Endothelial cell of umbilical vein (primary cell): ENCODE data around the gene TEDC1. TPM values are rescaled to one million over a fixed set of nuclear protein-coding genes. Genes with fewer than 3 reads are reported as not detected.

Experiments used
- BruUV-seq: library from RNA; stranded (reverse); fragments of 400-500 nt; replicated peaks from 2 replicates; lab custom pipeline; 2021; lab: Mats Ljungman, UMichigan
- CTCF ChIA-PET: fragments of 300-600, 350-600 bp; sonication (Branson Sonifier 250); formaldehyde crosslinking; loops from one replicate; lab custom pipeline; 2021; ENCODE audit warnings: antibody characterized with exemption, inconsistent platforms; lab: Charles Lee
- POLR2A ChIA-PET: fragments of 300-600, 350-600 bp; sonication (Branson Sonifier 250); formaldehyde crosslinking; loops from one replicate; lab custom pipeline; 2021; ENCODE audit warnings: antibody characterized with exemption, inconsistent platforms; lab: Charles Lee
- DNase-seq: peaks from one replicate; pipeline ENCODE4 v3.0.0-alpha.2; 2011; ENCODE audit warnings: low read depth, low spot score
- FAIRE-seq: peaks from 2 replicates; lab custom pipeline; 2011; peaks lifted over from hg19 to GRCh38; lab: Jason Lieb, UNC
- H2AFZ ChIP-seq: 2 replicates; pipeline ENCODE4 v1.6.0; 2012; ENCODE audit warnings: low read depth, low read length, control low read depth, inconsistent platforms
- H3K27ac ChIP-seq: 2 replicates; pipeline ENCODE4 v1.5.1; 2011; ENCODE audit warnings: low read depth, mild to moderate bottlenecking, control low read depth, low read length, moderate library complexity; ENCODE audit not compliant: insufficient read depth
- H3K27me3 ChIP-seq, 2 experiments: 2 replicates each; pipeline versions ENCODE4 v1.6.0 to v1.6.1; 2011; ENCODE audit warnings: low read length in 2 of 2, mixed read lengths in 1 of 2; ENCODE audit not compliant: control insufficient read depth in 2 of 2, insufficient read depth in 2 of 2
- H3K36me3 ChIP-seq, 2 experiments: 2 replicates in 1 of 2; 3 replicates in 1 of 2; pipeline ENCODE4 v1.5.1; 2011; ENCODE audit warnings: low read length in 2 of 2, mild to moderate bottlenecking in 1 of 2, moderate library complexity in 1 of 2; ENCODE audit not compliant: control insufficient read depth in 2 of 2, insufficient read depth in 2 of 2; ENCODE audit errors: extremely low read depth in 1 of 2
- H3K4me1 ChIP-seq: 3 replicates; pipeline ENCODE4 v1.5.1; 2011; ENCODE audit warnings: mild to moderate bottlenecking, low read length; ENCODE audit not compliant: control insufficient read depth, insufficient read depth; ENCODE audit errors: extremely low read depth
- H3K4me2 ChIP-seq: 2 replicates; pipeline ENCODE4 v1.6.1; 2011; ENCODE audit warnings: low read length, control low read depth, mixed read lengths; ENCODE audit not compliant: insufficient read depth
- H3K4me3 ChIP-seq, 3 experiments: fragments of 200-600 bp in 1 of 3; sonication (generic), shearing (Covaris generic) in 1 of 3; replicated peaks in 1 of 3; 2 replicates each; pipeline ENCODE4 v1.5.1; 2011 to 2016; ENCODE audit warnings: control low read depth in 3 of 3, low read length in 3 of 3, mild to moderate bottlenecking in 2 of 3, inconsistent platforms in 1 of 3, low read depth in 1 of 3, moderate library complexity in 1 of 3; ENCODE audit not compliant: insufficient read depth in 1 of 3
- H3K79me2 ChIP-seq: 2 replicates; pipeline ENCODE4 v1.6.0; 2012; ENCODE audit warnings: low read length, inconsistent platforms; ENCODE audit not compliant: control insufficient read depth, insufficient read depth
- H3K9ac ChIP-seq: replicated peaks from 2 replicates; pipeline ENCODE3; 2011; ENCODE audit warnings: low read length, control low read depth; ENCODE audit not compliant: insufficient read depth; ENCODE audit errors: extremely low read depth
- H3K9me1 ChIP-seq: replicated peaks from 3 replicates; pipeline ENCODE4 v1.6.0; 2011; ENCODE audit warnings: mild to moderate bottlenecking, low read length; ENCODE audit not compliant: control insufficient read depth, insufficient read depth; ENCODE audit errors: extremely low read depth
- H3K9me3 ChIP-seq: replicated peaks from 2 replicates; pipeline ENCODE4 v1.5.1; 2012; ENCODE audit warnings: low read length, inconsistent platforms; ENCODE audit not compliant: control insufficient read depth, insufficient read depth
- H4K20me1 ChIP-seq: replicated peaks from 2 replicates; pipeline ENCODE3; 2011; ENCODE audit warnings: mild to moderate bottlenecking, low read length; ENCODE audit not compliant: control insufficient read depth, insufficient read depth; ENCODE audit errors: extremely low read depth
- EZH2 ChIP-seq: IDR thresholded peaks from 2 replicates; pipeline ENCODE4 v1.6.1; 2012; ENCODE audit warnings: borderline replicate concordance, low read depth, mild to moderate bottlenecking, moderate library complexity, low read length, inconsistent platforms; ENCODE audit not compliant: severe bottlenecking
- FOS ChIP-seq: IDR thresholded peaks from 2 replicates; pipeline ENCODE4 v1.6.1; 2011; ENCODE audit warnings: mild to moderate bottlenecking, low read length, moderate library complexity, borderline replicate concordance; ENCODE audit not compliant: insufficient read depth
- GATA2 ChIP-seq: IDR thresholded peaks from 2 replicates; pipeline ENCODE4 v1.7.0; 2011; ENCODE audit warnings: low read depth, mild to moderate bottlenecking, moderate library complexity, mixed read lengths, low read length; ENCODE audit not compliant: insufficient read length, insufficient read depth
- JUN ChIP-seq: IDR thresholded peaks from 2 replicates; pipeline ENCODE4 v1.6.1; 2011; ENCODE audit warnings: borderline replicate concordance, low read depth; ENCODE audit not compliant: insufficient read length, insufficient read depth
- MYC ChIP-seq: IDR thresholded peaks from one replicate; pipeline ENCODE4 v1.6.1; 2011; ENCODE audit warnings: mild to moderate bottlenecking, low read depth, low read length
- dilution Hi-C: fragments of 300-500 bp; cut with MboI; formaldehyde crosslinking; loops from one replicate; pipeline ENCODE4 v1.15.0; 2019; ENCODE audit warnings: low sequenced_read_pairs; ENCODE audit not compliant: extremely low pct_ligation_motif_present
- intact Hi-C: fragments of 100-400 bp; cut with micrococcal nuclease; formaldehyde crosslinking; loops from one replicate; pipeline ENCODE4 v1.10.0; 2022
- polyA plus RNA-seq, 4 experiments: library from polyadenylated mRNA; depleted of rRNA in 3 of 4; stranded (reverse) in 3 of 4; unstranded in 1 of 4; fragments of >200 nt; gene quantifications; 2 replicates each; pipeline versions ENCODE4 v1.2.1 to v1.2.3, GENCODE V29; 2011 to 2012; ENCODE audit warnings: missing spikeins in 1 of 4
- total RNA-seq: library from RNA; stranded (reverse); gene quantifications from 2 replicates; pipeline ENCODE4 v1.2.3, GENCODE V29; 2021
- TF ChIP-seq, protein P1 (sequence below): IDR thresholded peaks from 2 replicates; pipeline ENCODE4 v1.6.1; 2011; ENCODE audit not compliant: insufficient read depth, insufficient read length

The TEDC1 gene
- total and polyA plus RNA-seq, 2 donors (not counting 3 experiments of a cell fraction or from before 2014, with no cell fraction given): 16.5 to 25.3 TPM

- Histone ChIP-seq H3K4me3 (no peak overlapping the region), H3K9me1 (no peaks in the 10 kb centered on the region), H3K79me2 (no peaks in the 10 kb centered on the region), H3K9ac (no peak overlapping the region), H3K27me3 (peaks cover 3 to 8% of the 10 kb centered on the region in 2 experiments), H3K4me1 (no peaks in the 10 kb centered on the region), H3K36me3 (no peaks in the 10 kb centered on the region), H3K27ac (no peak overlapping the region), H2AFZ (no peak overlapping the region), H3K4me2 (no peak overlapping the region), H3K9me3 (no peaks in the 10 kb centered on the region), H4K20me1 (no peaks in the 10 kb centered on the region)
- no TSS peak for BruUV-seq
- CTCF ChIA-PET: interaction anchor here (1.0 kb wide), 2 partner anchors 11 to 36 kb away, joined by 3 read pairs; no protein-coding TSS in a partner anchor
- DNase-seq (no peak), FAIRE-seq (no peak)
- dilution Hi-C loops: no loop called here
- intact Hi-C loops: no loop called here
- POLR2A ChIA-PET: no interaction called here
- TF ChIP-seq FOS (no peak), MYC (no peak)
- TF ChIP-seq, protein P1, sequence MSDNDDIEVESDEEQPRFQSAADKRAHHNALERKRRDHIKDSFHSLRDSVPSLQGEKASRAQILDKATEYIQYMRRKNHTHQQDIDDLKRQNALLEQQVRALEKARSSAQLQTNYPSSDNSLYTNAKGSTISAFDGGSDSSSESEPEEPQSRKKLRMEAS: no peak
Measured at GRCh38 chr14:105517096-105517495, 26.1 kb downstream of the TEDC1 start.

DNA sequence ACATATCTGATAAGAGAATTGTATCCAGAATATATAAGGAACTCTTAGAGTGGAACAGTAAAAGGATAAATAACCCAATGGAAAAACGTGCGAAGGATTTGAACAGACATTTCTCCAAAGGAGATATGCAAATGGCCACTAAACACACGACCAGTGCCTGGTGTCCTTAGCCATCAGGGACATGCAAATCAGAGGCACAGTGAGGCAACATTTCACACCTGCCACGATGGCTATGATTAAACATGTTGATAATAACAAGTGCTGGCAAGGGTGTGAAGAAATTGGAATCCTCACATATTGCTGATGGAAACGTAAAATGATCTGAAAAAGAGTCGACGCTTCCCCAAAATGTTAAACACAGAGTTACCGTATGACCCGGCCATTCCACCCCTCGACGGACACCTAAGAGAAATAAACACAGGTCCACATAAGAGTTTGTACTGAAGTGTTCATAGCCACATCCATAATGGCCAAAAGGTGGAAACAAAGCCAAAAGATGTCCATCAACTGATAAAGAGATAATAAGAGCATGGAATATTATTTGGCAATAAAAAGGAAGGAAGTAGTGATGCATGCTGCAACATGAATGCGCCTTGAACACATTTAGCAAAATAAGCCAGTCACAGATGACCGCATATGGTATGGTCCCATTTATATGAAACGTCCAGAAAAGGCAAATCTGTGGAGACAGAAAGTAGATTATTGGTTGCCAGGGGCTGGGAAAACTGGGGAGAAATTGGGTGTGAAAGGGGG, 29.1 kb downstream of the TEDC1 start:
- DNase-seq (no peak), FAIRE-seq (no peak)
- CTCF ChIA-PET: no interaction called here
- Histone ChIP-seq H2AFZ (no peak overlapping the region), H3K9ac (no peak overlapping the region), H3K27ac (no peak overlapping the region), H3K9me3 (no peaks in the 10 kb centered on the region), H3K36me3 (no peaks in the 10 kb centered on the region), H4K20me1 (no peaks in the 10 kb centered on the region), H3K79me2 (no peaks in the 10 kb centered on the region), H3K4me3 (no peak overlapping the region), H3K9me1 (no peaks in the 10 kb centered on the region), H3K4me2 (no peak overlapping the region), H3K4me1 (no peaks in the 10 kb centered on the region), H3K27me3 (peaks cover 5 to 8% of the 10 kb centered on the region in 2 experiments)
- intact Hi-C loops (no loop called here), dilution Hi-C loops (no loop called here)
- POLR2A ChIA-PET: no interaction called here
- BruUV-seq: no TSS peak
- no peak for TF ChIP-seq EZH2
- TF ChIP-seq JUN: no peak
- TF ChIP-seq GATA2: no peak
